ENCODE data around the gene VIL1. TPM values are rescaled to one million over a fixed set of nuclear protein-coding genes. Genes with fewer than 3 reads are reported as not detected.

The VIL1 gene
- total RNA-seq, 1 experiment from 2014 or later, result 4.2 TPM

DNA sequence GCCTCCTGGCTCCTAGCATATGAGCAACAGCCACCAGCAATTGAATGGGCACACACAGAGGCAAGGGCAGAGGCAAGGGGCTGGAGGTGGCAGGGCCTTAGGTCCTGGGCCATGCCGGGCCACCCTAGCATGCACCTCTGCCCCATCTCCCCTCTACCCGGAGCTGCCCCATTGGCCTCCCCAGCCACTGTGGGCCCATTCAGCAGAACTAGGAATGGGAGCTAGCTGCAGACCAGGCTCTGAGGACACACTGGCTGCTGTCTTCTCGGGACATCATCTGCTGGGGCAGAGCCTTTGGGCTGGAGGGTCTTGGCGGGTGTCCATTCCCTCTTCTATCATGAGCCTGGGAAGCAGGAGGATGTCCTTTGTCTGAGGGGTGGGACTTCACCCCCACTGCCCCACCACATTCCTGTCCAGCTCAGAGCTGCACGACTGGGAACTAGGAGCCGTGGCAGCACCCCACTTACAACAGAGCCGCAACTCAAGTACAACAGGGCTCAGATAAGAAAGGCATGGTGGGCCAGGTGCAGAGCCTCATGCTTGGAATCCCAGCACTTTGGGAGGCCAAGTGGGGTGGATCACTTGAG lies 800 bp downstream of the VIL1 start:
- Mint-ChIP-seq H3K27me3 (ENCODE audit: low read depth) (no peaks in the 10 kb centered on the region; the same call in 1 of the 2 replicates), H3K4me1 (peaks cover 6 to 10% of the 10 kb centered on the region in 2 experiments), H3K9me3 (no peaks in the 10 kb centered on the region), H3K36me3 (ENCODE audit: insufficient read depth in 1 of 3, low read depth in 3 of 3) (no peaks in the 10 kb centered on the region), H3K27ac (peak overlapping the region in 2 of 3 experiments; percentile 2 to 65; a peak in 2 of 7 replicates), H3K4me3 (peak overlapping the region in 1 of 2 experiments; percentile 44; a peak in 1 of 5 replicates)
- no CpG with 5 or more reads among the region's 7 CpGs for WGBS (ENCODE audit: extremely low coverage, insufficient read length, low lambda C conversion rate)
- Histone ChIP-seq H3T11ph (ENCODE audit: low read length) (no peak overlapping the region), H4K8ac (replicated peaks; ENCODE audit: insufficient read length, low read depth, low read length) (no peak overlapping the region), H4K91ac (ENCODE audit: insufficient read length, low read depth, low read length) (no peak overlapping the region), H3K27ac (ENCODE audit: insufficient read length, low read depth, low read length) (no peak overlapping the region), H3K4me2 (ENCODE audit: insufficient read depth, insufficient read length, low read length) (no peak overlapping the region), H2BK15ac (ENCODE audit: low read depth, low read length) (no peak overlapping the region), H3K27me3 (ENCODE audit: insufficient read depth, low read length) (no peaks in the 10 kb centered on the region), H3K18ac (ENCODE audit: insufficient read length, low read depth, low read length) (no peak overlapping the region), H3K4ac (ENCODE audit: low read depth, low read length) (no peak overlapping the region), H3K14ac (ENCODE audit: insufficient read depth, low read length) (no peak overlapping the region), H4K5ac (ENCODE audit: insufficient read length, low read depth, low read length) (no peak overlapping the region), H2BK20ac (ENCODE audit: low read depth, low read length, poor library complexity, severe bottlenecking) (no peak overlapping the region), H3K56ac (ENCODE audit: insufficient read length, low read depth, low read length) (no peak overlapping the region), H2BK120ac (ENCODE audit: low read depth, low read length, poor library complexity, severe bottlenecking) (no peak overlapping the region), H3K79me2 (ENCODE audit: insufficient read depth, low read length) (no peaks in the 10 kb centered on the region), H3K9me3 (ENCODE audit: control insufficient read depth, low read depth, low read length) (no peaks in the 10 kb centered on the region), H2BK12ac (ENCODE audit: insufficient read length, low read depth, low read length) (no peak overlapping the region), H2BK5ac (ENCODE audit: insufficient read length, low read length) (no peak overlapping the region), H2AFZ (ENCODE audit: low read length) (no peak overlapping the region), H4K20me1 (ENCODE audit: control insufficient read depth, insufficient read depth, insufficient read length) (no peaks in the 10 kb centered on the region), H3K4me1 (ENCODE audit: insufficient read depth, low read length) (no peaks in the 10 kb centered on the region), H3K23ac (ENCODE audit: insufficient read length, low read depth, low read length) (no peak overlapping the region), H2AK5ac (ENCODE audit: insufficient read length, low read length) (no peak overlapping the region), H3K23me2 (ENCODE audit: insufficient read length, low read depth, low read length, poor library complexity, severe bottlenecking) (no peaks in the 10 kb centered on the region), H3K9ac (ENCODE audit: extremely low read depth, insufficient read length, low read length) (no peak overlapping the region), H3K79me1 (ENCODE audit: insufficient read depth, low read depth, low read length, poor library complexity, severe bottlenecking) (no peaks in the 10 kb centered on the region)
- TF ChIP-seq, protein P1, sequence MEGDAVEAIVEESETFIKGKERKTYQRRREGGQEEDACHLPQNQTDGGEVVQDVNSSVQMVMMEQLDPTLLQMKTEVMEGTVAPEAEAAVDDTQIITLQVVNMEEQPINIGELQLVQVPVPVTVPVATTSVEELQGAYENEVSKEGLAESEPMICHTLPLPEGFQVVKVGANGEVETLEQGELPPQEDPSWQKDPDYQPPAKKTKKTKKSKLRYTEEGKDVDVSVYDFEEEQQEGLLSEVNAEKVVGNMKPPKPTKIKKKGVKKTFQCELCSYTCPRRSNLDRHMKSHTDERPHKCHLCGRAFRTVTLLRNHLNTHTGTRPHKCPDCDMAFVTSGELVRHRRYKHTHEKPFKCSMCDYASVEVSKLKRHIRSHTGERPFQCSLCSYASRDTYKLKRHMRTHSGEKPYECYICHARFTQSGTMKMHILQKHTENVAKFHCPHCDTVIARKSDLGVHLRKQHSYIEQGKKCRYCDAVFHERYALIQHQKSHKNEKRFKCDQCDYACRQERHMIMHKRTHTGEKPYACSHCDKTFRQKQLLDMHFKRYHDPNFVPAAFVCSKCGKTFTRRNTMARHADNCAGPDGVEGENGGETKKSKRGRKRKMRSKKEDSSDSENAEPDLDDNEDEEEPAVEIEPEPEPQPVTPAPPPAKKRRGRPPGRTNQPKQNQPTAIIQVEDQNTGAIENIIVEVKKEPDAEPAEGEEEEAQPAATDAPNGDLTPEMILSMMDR (conservative IDR thresholded peaks at IDR 0.05), result no peak
- DNase-seq, result no peak

Measured in H9 (cell line).